Activated CD4-positive, alpha-beta T cell treated with anti-CD3 and anti-CD28 coated beads, Interleukin-2, amount 10 ng/mL, durations not matched to agents 7 days and 5 days (primary cell): ENCODE measurements around the gene SOHLH1. TPM values are rescaled to one million over a fixed set of nuclear protein-coding genes. Genes with fewer than 3 reads are reported as not detected.
A peak's percentile ranks its signal among the peaks of the same experiment; 100 is the strongest.

Experiments used
- CTCF ChIA-PET: fragments of 350-600 bp; sonication (Branson Sonifier 250); formaldehyde crosslinking; loops from one replicate; lab custom pipeline; 2021; ENCODE audit warnings: antibody characterized with exemption; lab: Charles Lee
- POLR2A ChIA-PET: fragments of 350-600 bp; sonication (Branson Sonifier 250); formaldehyde crosslinking; loops from one replicate; lab custom pipeline; 2021; ENCODE audit warnings: antibody characterized with exemption; lab: Charles Lee
- DNase-seq: peaks from one replicate; pipeline ENCODE4 v3.0.0-alpha.2; 2020
- H3K27ac Mint-ChIP-seq: one replicate; pipeline ENCODE4 v1.8.0; 2021; ENCODE audit warnings: mild to moderate bottlenecking, moderate library complexity, mixed read lengths
- H3K27me3 Mint-ChIP-seq: one replicate; pipeline ENCODE4 v1.8.0; 2021; ENCODE audit warnings: mixed read lengths
- H3K36me3 Mint-ChIP-seq: one replicate; pipeline ENCODE4 v1.8.0; 2021; ENCODE audit warnings: low read depth, mixed read lengths
- H3K4me1 Mint-ChIP-seq: one replicate; pipeline ENCODE4 v1.8.0; 2021; ENCODE audit warnings: mixed read lengths
- H3K4me3 Mint-ChIP-seq: one replicate; pipeline ENCODE4 v1.8.0; 2021; ENCODE audit warnings: mild to moderate bottlenecking, moderate library complexity, mixed read lengths
- H3K9me3 Mint-ChIP-seq: one replicate; pipeline ENCODE4 v1.8.0; 2021; ENCODE audit warnings: mixed read lengths
- total RNA-seq, 2 experiments: library from RNA; stranded (reverse); gene quantifications; one replicate each; pipeline ENCODE4 v1.2.3, GENCODE V29; 2021

Gene SOHLH1
- total RNA-seq, 2 experiments from 2014 or later, result not detected

DNA sequence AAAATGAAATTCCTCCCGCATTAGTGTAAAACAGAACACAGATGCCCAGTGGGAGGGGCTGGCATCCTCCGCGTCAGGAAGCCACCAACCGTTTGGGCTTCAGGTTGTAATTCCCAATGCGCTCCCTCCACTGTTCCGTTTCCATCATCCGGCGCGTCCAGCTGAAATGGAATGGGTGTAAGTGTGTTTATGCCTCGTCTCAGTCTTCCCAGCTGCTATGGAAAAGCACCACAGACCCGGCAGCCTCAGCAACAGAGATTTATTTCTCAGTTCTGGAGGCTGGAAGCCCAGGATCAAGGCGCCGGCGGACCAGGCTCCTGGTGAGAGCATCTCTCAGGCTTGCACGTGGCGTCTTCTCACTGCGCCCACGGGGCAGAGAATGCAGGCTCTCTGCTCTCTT, 23.1 kb upstream of the SOHLH1 start:
- Mint-ChIP-seq H3K27ac (no peak overlapping the region), H3K4me1 (no peaks in the 10 kb centered on the region), H3K27me3 (no peaks in the 10 kb centered on the region), H3K9me3 (no peaks in the 10 kb centered on the region), H3K4me3 (no peak overlapping the region), H3K36me3 (no peaks in the 10 kb centered on the region)
- CTCF ChIA-PET, result no interaction called here
- DNase-seq, result no peak
- POLR2A ChIA-PET, result no interaction called here

DNA sequence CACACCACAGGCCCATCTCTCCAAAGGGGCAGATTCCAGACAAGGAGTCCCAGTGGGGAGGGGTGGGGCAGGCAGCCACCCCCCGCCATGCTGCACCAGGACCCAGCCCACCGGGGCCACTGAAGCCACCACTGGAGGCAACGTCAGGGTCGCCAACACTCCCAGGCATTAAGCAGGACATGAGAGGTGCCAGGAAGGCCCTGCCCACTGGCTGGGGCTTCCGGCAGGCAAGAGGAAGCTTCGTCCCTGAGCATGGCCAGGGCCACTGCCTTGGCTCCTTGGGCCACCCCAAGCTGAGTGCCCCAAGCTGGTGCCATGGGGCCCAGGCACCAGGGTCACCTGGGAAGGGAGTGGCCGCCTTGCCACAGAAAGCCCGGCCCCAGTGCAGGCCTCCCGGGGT, 20.2 kb upstream of the SOHLH1 start:
- POLR2A ChIA-PET, result no interaction called here
- CTCF ChIA-PET, result interaction anchor here (1.1 kb wide), 1 partner anchor 27 kb away, joined by 3 read pairs; no protein-coding TSS in a partner anchor
- Mint-ChIP-seq H3K9me3 (no peaks in the 10 kb centered on the region), H3K27me3 (peaks cover 8% of the 10 kb centered on the region), H3K4me3 (no peak overlapping the region), H3K36me3 (no peaks in the 10 kb centered on the region), H3K27ac (no peak overlapping the region), H3K4me1 (no peaks in the 10 kb centered on the region)
- DNase-seq, result no peak

DNA sequence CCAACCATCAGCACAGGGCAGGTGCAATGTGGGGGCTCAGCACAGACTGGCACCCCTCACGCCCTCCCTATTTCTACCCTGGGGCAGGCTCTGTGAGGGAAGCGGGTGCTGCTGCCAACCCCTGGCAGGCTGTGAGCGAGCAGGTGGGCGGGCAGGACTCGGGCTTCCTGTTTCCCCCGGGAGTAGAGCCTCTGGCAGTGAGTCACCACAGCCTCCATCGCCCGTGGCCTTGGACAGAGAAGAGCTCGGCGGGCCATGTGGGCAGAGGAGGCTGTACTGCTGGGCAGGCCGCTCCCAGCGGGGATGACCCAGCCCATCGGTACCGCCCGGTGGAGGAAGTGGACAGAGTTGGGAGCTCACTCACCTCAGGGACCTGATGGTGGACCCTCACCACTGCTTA, 19.3 kb upstream of the SOHLH1 start:
- ChIA-PET POLR2A (no interaction called here), CTCF (no interaction called here)
- H3K4me3 Mint-ChIP-seq, result no peak overlapping the region
- H3K9me3 Mint-ChIP-seq, result no peaks in the 10 kb centered on the region
- no peak for DNase-seq
- H3K27me3 Mint-ChIP-seq, result peaks cover 12% of the 10 kb centered on the region
- H3K4me1 Mint-ChIP-seq, result no peaks in the 10 kb centered on the region
- no peaks in the 10 kb centered on the region for H3K36me3 Mint-ChIP-seq
- no peak overlapping the region for H3K27ac Mint-ChIP-seq

DNA sequence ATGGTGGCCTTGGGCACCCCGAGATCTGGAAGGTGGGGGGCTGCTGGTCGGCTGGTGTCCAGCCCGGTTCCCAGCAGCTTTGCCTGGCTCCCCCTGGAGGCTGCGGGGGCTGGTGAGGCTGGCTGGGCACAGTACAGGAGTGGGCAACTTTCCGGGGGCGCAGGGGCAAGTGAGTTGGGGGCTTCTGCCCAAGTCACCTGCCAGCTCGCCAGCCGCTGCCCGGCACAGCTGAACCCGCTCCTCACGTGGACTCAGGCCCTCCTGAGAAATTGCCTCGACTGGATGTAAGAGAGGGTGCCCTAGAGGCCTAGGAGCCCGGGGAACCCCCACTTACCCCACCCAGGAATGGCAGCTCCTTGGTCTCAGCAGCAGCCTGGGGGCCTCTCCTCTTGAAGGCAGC, 18.1 kb upstream of the SOHLH1 start:
- H3K36me3 Mint-ChIP-seq, result no peaks in the 10 kb centered on the region

DNA sequence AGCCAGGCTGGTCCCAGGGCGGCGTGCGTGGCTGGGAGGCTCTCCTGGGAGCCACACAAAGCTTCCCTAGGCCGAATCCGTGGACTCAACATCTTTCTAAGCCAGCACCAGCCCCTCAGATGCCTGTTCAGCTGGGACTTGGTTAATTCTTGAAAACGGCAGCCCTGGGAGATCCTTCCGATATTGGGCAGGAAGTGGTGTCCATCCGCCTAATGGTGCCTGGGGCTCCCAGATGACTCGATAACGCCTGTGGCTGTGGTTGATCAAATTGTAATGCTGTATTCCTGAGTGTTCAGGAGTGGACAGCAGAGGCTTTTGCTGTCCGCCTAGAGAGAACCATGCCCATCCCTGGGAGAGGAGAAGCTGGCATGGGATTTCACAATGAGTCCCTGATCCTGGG, 16.8 kb upstream of the SOHLH1 start:
- H3K9me3 Mint-ChIP-seq, result no peaks in the 10 kb centered on the region
- DNase-seq, result no peak
- ChIA-PET POLR2A (no interaction called here), CTCF (no interaction called here)
- H3K27ac Mint-ChIP-seq, result no peak overlapping the region
- H3K36me3 Mint-ChIP-seq, result no peaks in the 10 kb centered on the region
- H3K4me3 Mint-ChIP-seq, result no peak overlapping the region
- peaks cover 16% of the 10 kb centered on the region for H3K27me3 Mint-ChIP-seq
- no peaks in the 10 kb centered on the region for H3K4me1 Mint-ChIP-seq

More for the DNA sequence above, 18.1 kb upstream of the SOHLH1 start:
- Mint-ChIP-seq H3K27ac (no peak overlapping the region), H3K27me3 (peaks cover 16% of the 10 kb centered on the region), H3K9me3 (no peaks in the 10 kb centered on the region), H3K4me1 (no peaks in the 10 kb centered on the region), H3K4me3 (no peak overlapping the region)
- ChIA-PET POLR2A (no interaction called here), CTCF (no interaction called here)
- DNase-seq, result no peak

DNA sequence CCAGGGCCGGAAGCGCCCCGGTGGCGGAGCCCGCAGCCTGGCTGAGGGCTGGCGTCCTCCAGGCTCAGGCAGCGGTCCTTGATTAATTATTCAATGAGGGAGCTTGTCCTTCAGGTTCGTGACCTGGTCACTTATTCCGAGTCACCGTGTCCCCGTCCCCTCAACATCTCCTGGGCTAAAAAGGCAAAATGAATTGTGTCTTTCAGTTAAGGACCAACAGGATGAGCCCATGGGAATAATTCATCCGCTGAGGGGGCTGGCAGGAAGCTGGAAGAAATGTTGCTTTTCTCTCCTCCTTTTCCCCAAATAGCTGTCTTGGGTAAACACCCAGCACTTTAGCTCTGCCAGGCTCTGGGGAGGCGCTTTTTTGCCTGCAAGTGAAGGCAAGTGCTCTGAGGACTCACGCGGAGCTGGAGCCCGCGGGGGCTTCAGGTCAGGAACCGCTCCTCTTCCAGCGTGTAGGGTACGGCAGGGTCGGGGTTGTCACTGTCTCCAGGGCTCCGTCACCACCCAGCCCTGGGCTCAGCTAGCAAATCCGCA, 15.8 kb upstream of the SOHLH1 start:
- no peaks in the 10 kb centered on the region for H3K9me3 Mint-ChIP-seq

DNA sequence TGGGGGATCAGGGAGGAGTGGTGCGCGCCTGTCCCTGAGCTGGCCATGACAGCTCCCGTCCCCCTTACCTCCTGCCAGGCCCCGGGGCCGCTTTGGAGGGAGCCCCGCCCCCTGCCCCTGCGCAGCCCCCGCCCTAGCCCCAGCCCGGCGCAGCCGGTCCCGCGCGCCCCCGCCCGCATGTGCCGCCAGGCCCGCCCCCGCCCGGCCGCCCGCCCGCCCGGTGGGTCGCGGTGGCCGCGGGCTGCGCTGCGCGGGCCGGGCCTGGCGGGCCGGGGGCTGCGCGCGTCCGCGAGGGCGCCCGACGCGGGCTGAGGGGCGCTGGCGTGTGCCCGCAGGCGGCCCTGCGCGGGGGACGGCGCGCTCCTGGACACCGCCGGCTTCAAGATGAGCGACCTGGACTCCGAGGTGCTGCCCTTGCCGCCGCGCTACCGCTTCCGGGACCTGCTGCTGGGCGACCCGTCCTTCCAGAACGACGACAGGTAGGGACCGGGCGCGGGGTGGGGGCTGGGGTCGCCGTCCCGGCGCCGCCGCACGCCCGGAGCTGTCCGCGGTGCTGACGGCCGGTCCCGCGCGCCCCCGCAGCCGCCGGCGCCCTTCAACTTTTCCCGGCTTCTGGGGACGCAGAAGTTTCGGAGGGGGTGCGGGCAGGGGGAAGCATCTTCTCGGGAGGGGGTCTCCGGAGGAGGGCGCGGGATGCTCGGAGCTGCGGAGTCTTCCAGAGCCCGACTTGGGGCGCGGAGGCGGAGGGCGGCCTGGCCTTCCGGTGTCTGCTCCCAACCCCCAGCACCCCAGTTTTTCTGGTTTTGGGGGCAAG, 15.2 kb upstream of the SOHLH1 start:
- H3K27me3 Mint-ChIP-seq, result peaks cover 16% of the 10 kb centered on the region
- ChIA-PET CTCF (interaction anchor here (1.5 kb wide), 1 partner anchor 11 kb away, joined by 3 read pairs; no protein-coding TSS in a partner anchor), POLR2A (no interaction called here)
- no peak overlapping the region for H3K27ac Mint-ChIP-seq
- H3K36me3 Mint-ChIP-seq, result no peaks in the 10 kb centered on the region
- H3K4me1 Mint-ChIP-seq, result no peaks in the 10 kb centered on the region
- no peak for DNase-seq
- no peaks in the 10 kb centered on the region for H3K9me3 Mint-ChIP-seq
- no peak overlapping the region for H3K4me3 Mint-ChIP-seq

More for the DNA sequence above, 15.8 kb upstream of the SOHLH1 start:
- DNase-seq, result no peak
- no peaks in the 10 kb centered on the region for H3K4me1 Mint-ChIP-seq
- no peaks in the 10 kb centered on the region for H3K36me3 Mint-ChIP-seq
- ChIA-PET CTCF (interaction anchor here (1.5 kb wide), 1 partner anchor 12 kb away, joined by 3 read pairs; no protein-coding TSS in a partner anchor), POLR2A (no interaction called here)
- H3K4me3 Mint-ChIP-seq, result no peak overlapping the region
- no peak overlapping the region for H3K27ac Mint-ChIP-seq
- peaks cover 16% of the 10 kb centered on the region for H3K27me3 Mint-ChIP-seq

DNA sequence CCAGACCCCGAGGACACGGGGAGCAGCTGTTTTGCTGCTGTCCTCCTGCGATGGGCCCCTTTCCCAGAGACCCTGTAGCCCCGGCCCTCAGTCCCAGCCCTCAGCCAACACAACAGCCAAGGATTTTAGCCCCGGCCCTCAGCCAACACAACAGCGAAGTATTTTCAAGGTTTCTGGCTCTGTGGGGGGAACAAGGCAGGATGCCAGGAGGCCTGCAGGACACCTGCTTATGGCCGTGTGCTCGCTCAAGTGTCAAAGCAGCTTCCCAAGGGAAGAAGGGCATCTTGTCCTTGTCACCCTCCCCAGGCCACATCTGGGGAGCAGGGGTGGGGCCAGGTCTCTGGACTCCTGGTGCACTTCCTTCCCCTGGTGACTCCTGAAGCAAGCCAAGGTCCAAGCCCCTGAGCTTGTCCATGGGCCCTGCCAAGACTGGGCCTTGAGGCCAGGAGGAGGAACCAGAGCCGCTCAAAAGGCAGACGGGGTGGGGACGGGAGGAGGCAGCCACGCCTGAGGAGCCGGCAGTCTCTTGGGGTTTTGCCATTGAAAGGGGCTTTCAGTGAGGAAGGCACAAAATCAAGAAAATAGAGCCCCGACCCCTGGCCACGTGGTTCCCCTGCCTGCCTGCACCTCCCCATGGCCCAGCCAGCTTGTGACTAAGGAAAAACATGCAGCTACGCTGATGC, 13.5 kb upstream of the SOHLH1 start:
- no peaks in the 10 kb centered on the region for H3K4me1 Mint-ChIP-seq
- no peak for DNase-seq
- no peaks in the 10 kb centered on the region for H3K9me3 Mint-ChIP-seq
- no peak overlapping the region for H3K4me3 Mint-ChIP-seq
- no peak overlapping the region for H3K27ac Mint-ChIP-seq
- peaks cover 16% of the 10 kb centered on the region for H3K27me3 Mint-ChIP-seq
- ChIA-PET POLR2A (no interaction called here), CTCF (no interaction called here)
- H3K36me3 Mint-ChIP-seq, result no peaks in the 10 kb centered on the region

DNA sequence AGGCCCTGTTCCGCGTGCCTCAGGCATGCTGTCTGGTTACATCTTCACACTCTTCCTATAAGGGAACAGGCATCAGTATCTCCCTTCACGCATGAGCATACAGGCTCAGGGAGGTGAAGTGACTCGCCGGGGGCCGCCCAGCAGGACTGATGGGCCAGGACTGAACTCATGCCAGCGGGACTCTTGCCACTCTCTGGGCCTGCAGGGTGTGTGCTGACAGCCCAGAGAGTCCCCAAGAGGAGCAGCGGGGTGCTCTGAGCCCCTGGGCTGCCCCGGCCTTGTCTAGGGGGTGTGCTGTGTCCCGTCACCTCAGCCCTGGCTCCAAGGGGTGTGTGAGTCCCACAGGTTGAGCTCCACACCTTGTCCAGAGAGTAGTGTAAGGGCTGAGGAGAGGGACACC, 12.6 kb upstream of the SOHLH1 start:
- no peaks in the 10 kb centered on the region for H3K4me1 Mint-ChIP-seq
- H3K36me3 Mint-ChIP-seq, result no peaks in the 10 kb centered on the region
- H3K27ac Mint-ChIP-seq, result peak overlapping the region; percentile 14
- peaks cover 16% of the 10 kb centered on the region for H3K27me3 Mint-ChIP-seq
- ChIA-PET POLR2A (no interaction called here), CTCF (no interaction called here)
- no peak overlapping the region for H3K4me3 Mint-ChIP-seq
- no peak for DNase-seq
- no peaks in the 10 kb centered on the region for H3K9me3 Mint-ChIP-seq

DNA sequence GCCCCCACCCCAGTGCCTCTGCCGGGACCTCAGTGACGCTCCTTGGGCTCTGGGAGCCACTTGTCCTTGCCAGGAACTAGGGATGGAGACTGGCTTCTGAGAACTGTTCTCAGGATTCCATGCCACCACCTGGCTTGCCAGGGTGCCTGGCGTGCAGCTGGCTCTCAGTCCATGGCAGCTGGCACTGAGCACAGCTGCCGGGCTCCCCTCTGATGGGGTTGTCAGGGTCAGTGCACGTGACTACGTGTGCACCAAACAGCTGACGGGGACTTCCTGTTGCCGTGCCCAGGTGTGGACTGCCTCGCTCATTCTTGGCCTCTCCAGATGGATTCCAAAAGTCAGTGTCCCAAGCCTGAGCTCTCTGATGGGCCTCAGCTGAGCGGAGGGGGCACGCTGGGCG, 12.1 kb upstream of the SOHLH1 start:
- H3K4me1 Mint-ChIP-seq, result no peaks in the 10 kb centered on the region
- H3K36me3 Mint-ChIP-seq, result no peaks in the 10 kb centered on the region
- no peak for DNase-seq
- no peak overlapping the region for H3K4me3 Mint-ChIP-seq
- H3K27ac Mint-ChIP-seq, result no peak overlapping the region
- H3K9me3 Mint-ChIP-seq, result no peaks in the 10 kb centered on the region
- POLR2A ChIA-PET, result no interaction called here
- H3K27me3 Mint-ChIP-seq, result peaks cover 16% of the 10 kb centered on the region
- CTCF ChIA-PET, result no interaction called here

DNA sequence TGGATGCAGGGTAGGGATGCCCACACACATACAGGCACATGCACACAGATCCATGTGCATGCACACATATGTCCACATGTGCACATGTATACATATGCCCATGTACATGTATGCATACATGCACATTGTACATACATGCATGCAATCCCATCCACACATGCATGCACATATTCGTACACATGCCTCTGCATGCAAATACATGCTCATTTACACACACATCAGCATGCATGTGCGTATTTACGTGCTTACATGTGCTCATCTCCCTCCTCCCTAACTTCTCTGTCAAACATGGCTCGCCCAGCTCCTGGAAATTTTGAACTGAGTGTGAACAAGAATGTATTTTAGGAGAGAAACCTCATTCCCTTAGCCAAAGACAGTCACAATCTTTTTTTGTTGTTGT, 8.9 kb upstream of the SOHLH1 start:
- Mint-ChIP-seq H3K9me3 (no peaks in the 10 kb centered on the region), H3K4me3 (no peak overlapping the region), H3K36me3 (no peaks in the 10 kb centered on the region), H3K27ac (no peak overlapping the region), H3K4me1 (no peaks in the 10 kb centered on the region), H3K27me3 (peaks cover 2% of the 10 kb centered on the region)
- no peak for DNase-seq
- ChIA-PET CTCF (interaction anchor here (1.5 kb wide), 1 partner anchor 12 kb away, joined by 4 read pairs; no protein-coding TSS in a partner anchor), POLR2A (no interaction called here)

DNA sequence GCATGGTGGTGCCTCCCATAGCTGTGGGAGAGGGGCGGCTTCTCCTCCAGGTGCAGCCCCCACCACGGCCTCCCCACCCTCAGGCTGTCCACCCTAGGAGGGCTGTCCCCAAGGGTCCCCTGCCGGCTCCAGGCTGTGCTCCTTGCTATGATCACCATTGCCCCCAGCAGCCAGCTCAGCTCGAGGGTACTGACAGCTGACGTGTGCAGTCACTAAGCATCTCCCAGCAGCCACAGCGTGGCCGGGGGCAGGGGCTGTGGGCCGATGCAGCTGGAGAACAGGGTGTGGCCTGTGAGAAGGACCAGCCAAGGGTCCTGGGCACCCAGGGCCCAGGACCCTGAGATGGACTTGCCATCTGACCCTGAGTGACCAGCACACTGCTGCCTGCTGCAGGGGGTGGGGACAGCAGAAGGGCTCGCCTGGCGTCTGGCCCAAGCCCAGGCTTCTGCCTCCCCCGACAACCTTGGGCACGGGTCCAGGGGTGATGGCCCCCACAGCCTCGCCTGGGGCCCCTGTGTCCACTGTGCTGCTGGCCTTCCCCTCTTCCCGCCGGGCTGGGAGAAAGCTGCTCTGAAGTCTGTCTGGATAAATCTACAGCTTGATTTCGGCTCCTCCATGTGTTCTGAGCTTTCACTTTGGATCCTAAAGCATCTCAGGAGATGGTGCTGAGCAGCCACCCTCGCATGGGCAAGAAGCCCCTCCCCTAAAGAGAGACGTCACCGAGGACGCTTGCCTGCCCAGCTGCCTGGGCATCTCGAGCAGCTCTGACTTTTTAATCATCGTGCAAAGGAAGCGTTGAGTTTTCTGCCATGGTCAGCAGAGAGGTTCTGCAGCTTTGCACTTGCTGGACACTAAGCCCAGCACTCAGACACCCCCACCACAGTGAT, 8.2 kb upstream of the SOHLH1 start:
- Mint-ChIP-seq H3K9me3 (no peaks in the 10 kb centered on the region), H3K4me1 (no peaks in the 10 kb centered on the region), H3K36me3 (no peaks in the 10 kb centered on the region), H3K27ac (no peak overlapping the region), H3K27me3 (no peaks in the 10 kb centered on the region), H3K4me3 (no peak overlapping the region)
- POLR2A ChIA-PET, result no interaction called here
- CTCF ChIA-PET, result interaction anchor here (1.5 kb wide), 1 partner anchor 13 kb away, joined by 4 read pairs; no protein-coding TSS in a partner anchor
- no peak for DNase-seq
